Tibial nerve (tissue), 4 donors: ENCODE measurements around the gene SDK1. TPM values are rescaled to one million over a fixed set of nuclear protein-coding genes. Genes with fewer than 3 reads are reported as not detected.

Experiments used
- DNase-seq, 2 donors: peaks; one replicate each; pipeline ENCODE4 v3.0.0-alpha.2; 2019; ENCODE audit warnings: low spot score in 2 of 2
- H3K27ac ChIP-seq, 4 donors: fragments of 200-600 bp; sonication (generic) in 3 of 4; one replicate each; pipeline ENCODE4 v1.5.1; 2017 to 2019; ENCODE audit warnings: mild to moderate bottlenecking in 1 of 4
- H3K27me3 ChIP-seq, 2 donors: fragments of 200-600 bp; sonication (generic) in 1 of 2; one replicate each; pipeline versions ENCODE4 v1.5.1 to v1.6.0; 2017 to 2019
- H3K36me3 ChIP-seq, 3 donors: fragments of 200-600 bp; sonication (generic); one replicate each; pipeline ENCODE4 v1.5.1; 2018 to 2019
- H3K4me1 ChIP-seq, 4 donors: fragments of 200-600 bp; sonication (generic) in 3 of 4; one replicate each; pipeline ENCODE4 v1.5.1; 2017 to 2019
- H3K4me3 ChIP-seq, 4 donors: fragments of 200-600 bp; sonication (generic) in 3 of 4; one replicate each; pipeline ENCODE4 v1.5.1; 2017 to 2019; ENCODE audit warnings: mild to moderate bottlenecking in 1 of 4, moderate library complexity in 1 of 4
- H3K9me3 ChIP-seq, 4 donors: fragments of 200-600 bp; sonication (generic) in 3 of 4; one replicate each; pipeline ENCODE4 v1.5.1; 2017 to 2019
- CTCF ChIP-seq, 5 experiments: fragments of 200-600 bp in 3 of 5; fragments of 450-650 bp in 2 of 5; sonication (generic) in 3 of 5; IDR thresholded peaks; one replicate each; pipeline ENCODE4 v1.5.1; 2016 to 2019; ENCODE audit warnings: antibody characterized with exemption in 5 of 5, mild to moderate bottlenecking in 3 of 5, moderate library complexity in 2 of 5
- EP300 ChIP-seq, 2 donors: sonication (generic); formaldehyde crosslinking; IDR thresholded peaks; one replicate each; pipeline ENCODE4 v1.6.1; 2017; ENCODE audit warnings: antibody characterized with exemption in 2 of 2, mild to moderate bottlenecking in 1 of 2
- POLR2A ChIP-seq, 2 donors: fragments of 450-650 bp; IDR thresholded peaks; one replicate each; pipeline ENCODE4 v1.6.1; 2017; ENCODE audit warnings: antibody characterized with exemption in 2 of 2, mild to moderate bottlenecking in 2 of 2, moderate library complexity in 2 of 2
- WGBS, 2 donors: methylation state at CpG; one replicate each; pipeline ENCODE4 v1.1.5; 2018; 5-methylcytosine and 5-hydroxymethylcytosine counted together
- total RNA-seq, 4 donors: library from RNA; depleted of rRNA; stranded (reverse); fragments of >200 nt; gene quantifications; one replicate each; pipeline ENCODE4 v1.1.0, GENCODE V29; 2016

The SDK1 gene
- total RNA-seq, 4 donors from 2014 or later, result 8.2 to 16.2 (median 12.9) TPM

DNA sequence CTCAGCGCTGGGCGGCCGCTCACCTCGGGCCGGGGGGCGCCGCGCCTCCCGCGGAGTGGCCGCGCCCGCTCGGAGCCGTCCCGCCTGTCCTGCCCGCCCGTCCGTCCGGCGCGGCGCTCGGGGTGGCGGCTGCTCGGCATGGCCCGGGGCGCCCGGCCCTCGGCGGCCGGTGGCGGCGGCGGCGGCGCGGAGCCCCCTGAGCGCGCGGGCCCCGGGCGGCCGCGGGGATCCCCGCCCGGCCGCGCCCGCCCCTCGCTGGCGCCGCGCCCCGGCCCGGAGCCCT lies 338 bp downstream of the SDK1 start:
- no peak for TF ChIP-seq POLR2A (IDR thresholded peaks at IDR 0.05)
- no peak for TF ChIP-seq CTCF (IDR thresholded peaks at IDR 0.05)
- TF ChIP-seq EP300 (IDR thresholded peaks at IDR 0.05), result no peak
- no peak for DNase-seq
- WGBS, 2 donors, result 0% methylated on average over 16 of the region's 56 CpGs; no CpG with 5 or more reads in 1 of the 2 donors
- Histone ChIP-seq H3K27me3 (no peaks in the 10 kb centered on the region), H3K4me1 (peaks cover 0 to 23% (median 6%) of the 10 kb centered on the region in 4 donors), H3K36me3 (no peaks in the 10 kb centered on the region), H3K4me3 (peak overlapping the region in 3 of 4 donors; percentile 33 to 72 (median 49)), H3K9me3 (no peaks in the 10 kb centered on the region), H3K27ac (peak overlapping the region in 1 of 4 donors; percentile 79)

DNA sequence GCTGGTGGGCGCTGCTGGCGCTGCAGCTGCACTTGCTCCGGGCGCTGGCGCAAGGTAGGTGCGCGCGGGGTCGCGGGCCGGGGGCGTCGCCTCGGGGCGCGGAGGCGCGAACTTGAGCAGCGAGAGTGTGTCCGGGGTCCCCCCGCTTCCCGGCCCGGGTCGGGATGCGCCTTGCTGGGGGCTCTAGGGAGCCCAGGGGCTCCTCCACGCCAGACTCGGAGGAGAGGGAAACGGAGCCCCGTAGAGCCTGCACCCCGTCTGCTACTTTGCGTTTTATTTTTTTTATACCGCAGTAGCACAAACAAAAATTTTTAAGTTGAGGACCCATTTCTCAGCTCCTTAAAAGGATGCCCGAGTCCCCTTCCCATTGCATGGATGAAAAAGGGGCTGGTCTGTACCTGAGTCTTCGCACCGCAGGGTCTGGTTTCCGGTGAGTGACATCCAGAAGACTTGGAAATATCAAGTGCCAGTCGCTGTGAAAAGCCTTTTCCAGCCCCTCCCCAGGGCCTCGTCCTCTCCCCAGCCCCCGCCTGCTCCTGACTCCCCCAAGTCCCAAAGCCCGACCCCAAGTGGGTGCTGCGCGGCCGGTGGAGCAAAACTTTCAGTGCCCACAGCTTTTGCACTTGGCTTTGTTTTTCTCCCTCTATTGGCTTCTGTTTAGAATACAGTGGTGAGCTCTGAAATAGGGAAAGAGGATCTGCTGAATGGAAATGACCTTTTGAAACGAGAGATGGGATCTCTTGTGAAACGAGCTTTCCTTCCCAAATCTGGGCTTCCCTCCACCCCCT lies 973 bp downstream of the SDK1 start:
- no peaks in the 10 kb centered on the region for H3K36me3 ChIP-seq
- WGBS, 2 donors, result 0 to 1% methylated on average over 41 to 45 of the region's 45 CpGs
- H3K27ac ChIP-seq, result peak overlapping the region; percentile 18 to 80 (median 50)
- peak overlapping the region; percentile 24 to 72 (median 56) for H3K4me3 ChIP-seq
- DNase-seq, result no peak
- H3K27me3 ChIP-seq, result no peaks in the 10 kb centered on the region
- peaks cover 0 to 23% (median 6%) of the 10 kb centered on the region in 4 donors for H3K4me1 ChIP-seq
- peak in 3 of 5 experiments; percentile 5 to 42 (median 27) for TF ChIP-seq CTCF (IDR thresholded peaks at IDR 0.05)
- no peak for TF ChIP-seq EP300 (IDR thresholded peaks at IDR 0.05)
- no peaks in the 10 kb centered on the region for H3K9me3 ChIP-seq

- DNase-seq, result no peak
- Histone ChIP-seq H3K9me3 (no peaks in the 10 kb centered on the region), H3K36me3 (no peaks in the 10 kb centered on the region), H3K27ac (peak overlapping the region; percentile 18 to 80 (median 50)), H3K4me1 (peaks cover 0 to 23% (median 8%) of the 10 kb centered on the region in 4 donors), H3K27me3 (no peaks in the 10 kb centered on the region), H3K4me3 (peak overlapping the region; percentile 24 to 72 (median 56))
- 15 to 22% methylated on average over 7 of the region's 7 CpGs for WGBS, 2 donors
- TF ChIP-seq EP300 (IDR thresholded peaks at IDR 0.05) (no peak), CTCF (IDR thresholded peaks at IDR 0.05) (no peak), POLR2A (IDR thresholded peaks at IDR 0.05) (no peak)
Observed at GRCh38 chr7:3302681-3303320, 1.7 kb downstream of the SDK1 start.

- no peak for DNase-seq
- Histone ChIP-seq H3K27ac (no peak overlapping the region), H3K9me3 (no peaks in the 10 kb centered on the region)
Observed at GRCh38 chr7:3304131-3304530, 3.1 kb downstream of the SDK1 start.

More at GRCh38 chr7:3304131-3304530, 3.1 kb downstream of the SDK1 start:
- Histone ChIP-seq H3K27me3 (no peaks in the 10 kb centered on the region), H3K36me3 (no peaks in the 10 kb centered on the region), H3K4me3 (no peak overlapping the region), H3K4me1 (peaks cover 0 to 23% (median 8%) of the 10 kb centered on the region in 4 donors)
- 88 to 92% methylated on average over 4 of the region's 4 CpGs for WGBS, 2 donors
- no peak for TF ChIP-seq CTCF (IDR thresholded peaks at IDR 0.05)
- no peak for TF ChIP-seq EP300 (IDR thresholded peaks at IDR 0.05)
- no peak for TF ChIP-seq POLR2A (IDR thresholded peaks at IDR 0.05)
